Measurements from ENCODE around the gene DHX38.

DHX38 gene

GRCh38 chr16:72108353-72109102, 14.9 kb downstream of the DHX38 start:
- no peaks in the 10 kb centered on the region for H3K27me3 ChIP-seq (ENCODE audit: control insufficient read depth in 1 of 2, insufficient read depth in 2 of 2, low read length in 2 of 2)
- no peaks in the 10 kb centered on the region for H3K4me1 ChIP-seq (ENCODE audit: control insufficient read depth, insufficient read depth, low read length)
- no peak overlapping the region for H3K9ac ChIP-seq (ENCODE audit: low read length in 2 of 2)
- H3K36me3 ChIP-seq (ENCODE audit: control insufficient read depth in 2 of 2, insufficient read depth in 2 of 2, low read length in 2 of 2) = peaks cover 87 to 91% of the 10 kb centered on the region in 2 donors
- no peaks in the 10 kb centered on the region for H3K9me3 ChIP-seq (ENCODE audit: control insufficient read depth in 2 of 2, low read length in 2 of 2)
- H3K4me3 ChIP-seq (ENCODE audit: low read length in 2 of 2) = no peak overlapping the region
- no peak overlapping the region for H3K27ac ChIP-seq (ENCODE audit: low read length)

DNA sequence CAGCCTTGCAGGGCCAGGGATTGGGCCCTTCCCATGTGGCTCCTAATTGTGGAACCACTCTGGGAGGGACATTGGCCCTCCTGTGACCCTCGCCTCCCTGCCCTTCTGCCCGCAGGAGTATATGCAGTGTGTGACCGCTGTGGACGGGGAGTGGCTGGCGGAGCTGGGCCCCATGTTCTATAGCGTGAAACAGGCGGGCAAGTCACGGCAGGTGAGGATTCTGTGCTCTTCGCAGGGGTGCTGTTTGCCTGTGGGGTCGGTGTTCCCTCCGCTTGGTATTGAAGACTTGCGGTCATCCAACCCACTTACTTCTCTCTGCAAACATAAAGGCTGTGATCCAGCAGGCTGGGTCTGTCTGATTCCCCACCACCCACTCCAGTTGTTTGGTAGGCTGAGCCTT, 15.7 kb downstream of the DHX38 start:
- no peak overlapping the region for H3K9ac ChIP-seq (ENCODE audit: low read length in 2 of 2)
- H3K4me3 ChIP-seq (ENCODE audit: low read length in 2 of 2) = no peak overlapping the region
- H3K9me3 ChIP-seq (ENCODE audit: control insufficient read depth in 2 of 2, low read length in 2 of 2) = no peaks in the 10 kb centered on the region
- no peaks in the 10 kb centered on the region for H3K27me3 ChIP-seq (ENCODE audit: control insufficient read depth in 1 of 2, insufficient read depth in 2 of 2, low read length in 2 of 2)
- peaks cover 79 to 83% of the 10 kb centered on the region in 2 donors for H3K36me3 ChIP-seq (ENCODE audit: control insufficient read depth in 2 of 2, insufficient read depth in 2 of 2, low read length in 2 of 2)
- no peaks in the 10 kb centered on the region for H3K4me1 ChIP-seq (ENCODE audit: control insufficient read depth, insufficient read depth, low read length)
- H3K27ac ChIP-seq (ENCODE audit: low read length) = no peak overlapping the region

- Histone ChIP-seq H3K4me1 (ENCODE audit: control insufficient read depth, insufficient read depth, low read length) (no peaks in the 10 kb centered on the region), H3K4me3 (ENCODE audit: low read length in 2 of 2) (no peak overlapping the region), H3K27ac (ENCODE audit: low read length) (no peak overlapping the region), H3K9me3 (ENCODE audit: control insufficient read depth in 2 of 2, low read length in 2 of 2) (no peaks in the 10 kb centered on the region), H3K27me3 (ENCODE audit: control insufficient read depth in 1 of 2, insufficient read depth in 2 of 2, low read length in 2 of 2) (no peaks in the 10 kb centered on the region), H3K36me3 (ENCODE audit: control insufficient read depth in 2 of 2, insufficient read depth in 2 of 2, low read length in 2 of 2) (peaks cover 71 to 76% of the 10 kb centered on the region in 2 donors), H3K9ac (ENCODE audit: low read length in 2 of 2) (no peak overlapping the region)
Measured at GRCh38 chr16:72109966-72110530, 16.4 kb downstream of the DHX38 start.

DNA sequence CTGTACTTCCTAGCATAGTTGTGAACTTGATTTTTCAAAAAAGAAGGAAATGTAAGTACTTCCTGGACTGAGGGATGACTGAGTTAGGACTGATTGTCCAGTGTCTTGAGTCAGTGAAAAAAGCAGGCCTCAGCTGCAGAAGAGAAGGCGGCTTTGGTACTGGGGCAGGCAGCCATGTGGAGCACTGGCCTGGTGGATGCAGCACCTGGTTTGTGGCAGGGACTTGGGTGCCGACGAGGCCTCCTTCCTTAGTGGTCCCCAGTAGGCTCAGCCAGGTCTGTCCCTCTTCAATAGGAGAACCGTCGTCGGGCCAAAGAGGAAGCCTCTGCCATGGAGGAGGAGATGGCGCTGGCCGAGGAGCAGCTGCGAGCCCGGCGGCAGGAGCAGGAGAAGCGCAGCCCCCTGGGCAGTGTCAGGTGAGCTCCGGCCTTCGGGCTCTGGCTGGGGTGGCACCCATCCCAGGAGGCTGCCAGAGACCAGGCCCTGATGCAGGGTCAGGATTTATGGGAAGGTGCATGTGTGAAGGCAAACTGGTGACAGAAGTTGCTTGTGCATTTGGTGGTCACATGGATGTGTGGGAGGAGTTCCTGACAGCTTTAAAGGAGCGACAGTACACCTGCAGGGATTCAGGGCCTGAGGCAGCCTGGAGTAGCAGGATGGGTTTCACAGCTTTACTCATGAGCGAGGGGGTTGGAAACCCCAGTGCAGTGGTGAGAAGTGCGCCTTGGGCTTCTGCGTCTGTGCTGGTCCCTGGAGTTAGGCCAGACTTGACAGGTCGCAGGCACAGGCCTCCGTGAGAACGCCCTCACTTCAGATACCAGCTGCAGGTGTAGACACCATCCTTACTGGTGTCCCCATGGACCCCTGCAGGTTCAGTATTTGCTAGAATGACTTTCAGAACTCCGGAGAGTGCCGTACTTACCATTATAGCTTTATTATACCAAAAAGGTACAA, 17.3 kb downstream of the DHX38 start:
- Histone ChIP-seq H3K27me3 (ENCODE audit: control insufficient read depth in 1 of 2, insufficient read depth in 2 of 2, low read length in 2 of 2) (no peaks in the 10 kb centered on the region), H3K9ac (ENCODE audit: low read length in 2 of 2) (no peak overlapping the region), H3K4me1 (ENCODE audit: control insufficient read depth, insufficient read depth, low read length) (no peaks in the 10 kb centered on the region), H3K4me3 (ENCODE audit: low read length in 2 of 2) (no peak overlapping the region), H3K36me3 (ENCODE audit: control insufficient read depth in 2 of 2, insufficient read depth in 2 of 2, low read length in 2 of 2) (peaks cover 62 to 67% of the 10 kb centered on the region in 2 donors), H3K9me3 (ENCODE audit: control insufficient read depth in 2 of 2, low read length in 2 of 2) (no peaks in the 10 kb centered on the region), H3K27ac (ENCODE audit: low read length) (no peak overlapping the region)

- Histone ChIP-seq H3K4me3 (ENCODE audit: low read length in 2 of 2) (no peak overlapping the region), H3K27me3 (ENCODE audit: control insufficient read depth in 1 of 2, insufficient read depth in 2 of 2, low read length in 2 of 2) (no peaks in the 10 kb centered on the region), H3K36me3 (ENCODE audit: control insufficient read depth in 2 of 2, insufficient read depth in 2 of 2, low read length in 2 of 2) (peaks cover 56 to 59% of the 10 kb centered on the region in 2 donors), H3K9ac (ENCODE audit: low read length in 2 of 2) (no peak overlapping the region), H3K9me3 (ENCODE audit: control insufficient read depth in 2 of 2, low read length in 2 of 2) (no peaks in the 10 kb centered on the region), H3K27ac (ENCODE audit: low read length) (no peak overlapping the region), H3K4me1 (ENCODE audit: control insufficient read depth, insufficient read depth, low read length) (no peaks in the 10 kb centered on the region)
Measured at GRCh38 chr16:72111657-72112451, 18.2 kb downstream of the DHX38 start.

DNA sequence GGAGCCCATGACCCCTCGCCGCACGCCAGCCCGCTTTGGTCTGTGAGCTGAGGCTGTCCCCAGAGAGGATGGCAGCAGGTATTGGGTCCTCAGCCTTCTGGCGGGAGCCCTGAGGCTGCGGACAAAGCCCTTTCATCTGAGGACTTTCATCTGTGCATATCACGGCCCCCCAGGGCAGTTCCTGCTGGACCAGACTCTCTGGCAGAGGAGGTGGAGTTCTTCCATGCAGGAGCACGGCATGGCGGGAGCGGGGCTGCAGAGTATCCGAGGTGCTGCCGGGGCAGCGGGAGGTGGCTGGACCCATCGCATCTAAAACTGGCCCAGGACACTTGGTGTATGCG, 18.8 kb downstream of the DHX38 start:
- H3K27me3 ChIP-seq (ENCODE audit: control insufficient read depth in 1 of 2, insufficient read depth in 2 of 2, low read length in 2 of 2) = no peaks in the 10 kb centered on the region
- no peaks in the 10 kb centered on the region for H3K9me3 ChIP-seq (ENCODE audit: control insufficient read depth in 2 of 2, low read length in 2 of 2)
- H3K9ac ChIP-seq (ENCODE audit: low read length in 2 of 2) = no peak overlapping the region
- peaks cover 52 to 54% of the 10 kb centered on the region in 2 donors for H3K36me3 ChIP-seq (ENCODE audit: control insufficient read depth in 2 of 2, insufficient read depth in 2 of 2, low read length in 2 of 2)
- H3K27ac ChIP-seq (ENCODE audit: low read length) = no peak overlapping the region
- H3K4me3 ChIP-seq (ENCODE audit: low read length in 2 of 2) = no peak overlapping the region
- no peaks in the 10 kb centered on the region for H3K4me1 ChIP-seq (ENCODE audit: control insufficient read depth, insufficient read depth, low read length)

- H3K9ac ChIP-seq (ENCODE audit: low read length in 2 of 2) = no peak overlapping the region
- no peaks in the 10 kb centered on the region for H3K27me3 ChIP-seq (ENCODE audit: control insufficient read depth in 1 of 2, insufficient read depth in 2 of 2, low read length in 2 of 2)
- peaks cover 46 to 48% of the 10 kb centered on the region in 2 donors for H3K36me3 ChIP-seq (ENCODE audit: control insufficient read depth in 2 of 2, insufficient read depth in 2 of 2, low read length in 2 of 2)
Measured at GRCh38 chr16:72112906-72113615, 19.4 kb downstream of the DHX38 start.

DNA sequence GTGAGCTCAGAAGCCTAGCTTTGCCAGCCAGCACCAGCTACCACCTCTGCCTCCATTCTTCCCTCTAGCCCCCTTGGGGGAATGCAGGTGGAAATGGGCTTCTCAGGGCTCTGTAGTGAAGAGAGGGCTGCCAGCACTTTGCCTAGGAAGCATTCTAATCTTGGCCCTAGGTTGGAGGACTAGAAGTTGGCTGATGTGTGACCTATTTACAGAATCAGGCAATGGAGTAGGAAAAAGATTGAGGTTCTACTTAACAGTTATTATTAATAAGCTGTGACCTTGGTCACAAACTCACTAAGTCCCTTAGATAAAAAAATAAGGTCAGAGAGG, 19.9 kb downstream of the DHX38 start:
- Histone ChIP-seq H3K27me3 (ENCODE audit: control insufficient read depth in 1 of 2, insufficient read depth in 2 of 2, low read length in 2 of 2) (no peaks in the 10 kb centered on the region), H3K27ac (ENCODE audit: low read length) (no peak overlapping the region), H3K36me3 (ENCODE audit: control insufficient read depth in 2 of 2, insufficient read depth in 2 of 2, low read length in 2 of 2) (peaks cover 40 to 43% of the 10 kb centered on the region in 2 donors), H3K9me3 (ENCODE audit: control insufficient read depth in 2 of 2, low read length in 2 of 2) (no peaks in the 10 kb centered on the region), H3K9ac (ENCODE audit: low read length in 2 of 2) (no peak overlapping the region), H3K4me1 (ENCODE audit: control insufficient read depth, insufficient read depth, low read length) (no peaks in the 10 kb centered on the region), H3K4me3 (ENCODE audit: low read length in 2 of 2) (no peak overlapping the region)

More at GRCh38 chr16:72112906-72113615, 19.4 kb downstream of the DHX38 start:
- Histone ChIP-seq H3K9me3 (ENCODE audit: control insufficient read depth in 2 of 2, low read length in 2 of 2) (no peaks in the 10 kb centered on the region), H3K4me1 (ENCODE audit: control insufficient read depth, insufficient read depth, low read length) (no peaks in the 10 kb centered on the region), H3K4me3 (ENCODE audit: low read length in 2 of 2) (no peak overlapping the region), H3K27ac (ENCODE audit: low read length) (no peak overlapping the region)

DNA sequence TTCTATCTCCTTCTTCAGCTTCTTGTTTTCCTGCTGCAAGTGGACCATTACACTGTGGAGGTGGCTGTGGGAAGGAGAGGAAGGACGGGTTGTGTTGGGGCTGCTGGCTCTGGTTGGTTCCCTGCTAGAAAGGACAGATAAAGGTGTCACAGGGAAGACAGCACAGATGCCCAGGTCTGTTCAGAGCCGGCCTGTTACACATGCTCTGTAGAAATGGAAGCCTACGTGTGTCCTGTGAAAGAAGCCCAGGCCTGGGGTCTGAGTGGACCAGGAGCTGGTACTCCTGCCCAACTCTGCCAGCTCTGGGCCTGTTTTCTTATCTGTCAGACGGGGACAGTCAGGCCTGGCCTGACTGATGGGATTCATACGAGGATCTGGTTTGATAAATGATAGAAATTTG, 26.4 kb downstream of the DHX38 start:
- H3K9ac ChIP-seq (ENCODE audit: low read length in 2 of 2) = no peak overlapping the region
- H3K27ac ChIP-seq (ENCODE audit: low read length) = no peak overlapping the region
- H3K9me3 ChIP-seq (ENCODE audit: control insufficient read depth in 2 of 2, low read length in 2 of 2) = no peaks in the 10 kb centered on the region
- no peaks in the 10 kb centered on the region for H3K4me1 ChIP-seq (ENCODE audit: control insufficient read depth, insufficient read depth, low read length)
- H3K36me3 ChIP-seq (ENCODE audit: control insufficient read depth in 2 of 2, insufficient read depth in 2 of 2, low read length in 2 of 2) = no peaks in the 10 kb centered on the region
- H3K27me3 ChIP-seq (ENCODE audit: control insufficient read depth in 1 of 2, insufficient read depth in 2 of 2, low read length in 2 of 2) = no peaks in the 10 kb centered on the region
- H3K4me3 ChIP-seq (ENCODE audit: low read length in 2 of 2) = no peak overlapping the region

DNA sequence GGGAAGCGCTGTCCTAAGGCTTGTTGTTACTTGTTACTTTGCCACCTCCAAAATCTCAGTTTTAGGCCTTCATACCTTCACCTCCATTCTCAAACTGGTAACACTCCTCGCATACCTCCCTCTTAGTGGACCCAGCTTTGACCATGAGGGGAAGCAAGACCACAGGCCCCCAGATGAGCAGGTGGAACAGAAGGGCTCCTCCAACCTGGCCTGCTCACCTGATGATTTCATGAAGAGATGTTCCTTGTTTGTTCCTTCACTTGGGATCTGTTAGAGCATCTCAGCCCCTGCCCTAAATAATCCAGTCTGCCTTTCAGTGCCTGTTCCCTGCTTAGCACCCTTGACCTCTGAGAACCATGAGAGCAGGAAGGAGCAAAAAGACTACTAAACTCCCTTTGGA, 28.7 kb downstream of the DHX38 start:
- no peak overlapping the region for H3K9ac ChIP-seq (ENCODE audit: low read length in 2 of 2)
- H3K27me3 ChIP-seq (ENCODE audit: control insufficient read depth in 1 of 2, insufficient read depth in 2 of 2, low read length in 2 of 2) = no peaks in the 10 kb centered on the region
- H3K4me3 ChIP-seq (ENCODE audit: low read length in 2 of 2) = no peak overlapping the region
- H3K36me3 ChIP-seq (ENCODE audit: control insufficient read depth in 2 of 2, insufficient read depth in 2 of 2, low read length in 2 of 2) = no peaks in the 10 kb centered on the region
- no peak overlapping the region for H3K27ac ChIP-seq (ENCODE audit: low read length)
- no peaks in the 10 kb centered on the region for H3K4me1 ChIP-seq (ENCODE audit: control insufficient read depth, insufficient read depth, low read length)
- H3K9me3 ChIP-seq (ENCODE audit: control insufficient read depth in 2 of 2, low read length in 2 of 2) = no peaks in the 10 kb centered on the region
